ENCODE data around the gene CLCNKB. TPM values are rescaled to one million over a fixed set of nuclear protein-coding genes. Genes with fewer than 3 reads are reported as not detected.

The CLCNKB gene
- total RNA-seq, 1 donor from 2014 or later = 0.64 TPM

GRCh38 chr1:16081636-16082035 lies 38.1 kb downstream of the CLCNKB start:
- H3K9me3 Mint-ChIP-seq (ENCODE audit: unreplicated experiment) = no peaks in the 10 kb centered on the region
- Histone ChIP-seq H2AFZ (ENCODE audit: low read depth, low read length) (no peak overlapping the region), H3K9ac (ENCODE audit: low read length) (no peak overlapping the region), H3K4me3 (ENCODE audit: insufficient read depth, low read depth, low read length) (no peak overlapping the region), H4K20me1 (ENCODE audit: insufficient read depth, low read length) (no peaks in the 10 kb centered on the region), H3K4me2 (ENCODE audit: low read length) (no peak overlapping the region), H3K27ac (ENCODE audit: low read depth, low read length) (no peak overlapping the region), H3K4me1 (ENCODE audit: insufficient read depth, low read length) (peaks cover 13% of the 10 kb centered on the region), H3K79me2 (ENCODE audit: insufficient read depth, low read length) (no peaks in the 10 kb centered on the region), H3K9me3 (ENCODE audit: insufficient read depth, low read depth, low read length) (no peaks in the 10 kb centered on the region), H3K27me3 (ENCODE audit: insufficient read depth, low read length) (no peaks in the 10 kb centered on the region), H3K36me3 (ENCODE audit: insufficient read depth, low read length) (no peaks in the 10 kb centered on the region)
- FAIRE-seq (no peak), DNase-seq (ENCODE audit: low read depth) (no peak)
- no peaks in the 10 kb centered on the region for H3K36me3 Mint-ChIP-seq (ENCODE audit: low read depth, unreplicated experiment)
- no peak for TF ChIP-seq CTCF (IDR thresholded peaks at IDR 0.05; ENCODE audit: insufficient read depth, low read depth, low read length)
- no peak for TF ChIP-seq EZH2 (IDR thresholded peaks at IDR 0.05; ENCODE audit: insufficient read depth, low read length)
- H3K27me3 Mint-ChIP-seq (ENCODE audit: low read depth, unreplicated experiment) = peaks cover 10% of the 10 kb centered on the region
- H3K27ac Mint-ChIP-seq (ENCODE audit: unreplicated experiment) = no peak overlapping the region
- no peaks in the 10 kb centered on the region for H3K4me1 Mint-ChIP-seq (ENCODE audit: low read depth, unreplicated experiment)
- no peak overlapping the region for H3K4me3 Mint-ChIP-seq (ENCODE audit: unreplicated experiment)

DNA sequence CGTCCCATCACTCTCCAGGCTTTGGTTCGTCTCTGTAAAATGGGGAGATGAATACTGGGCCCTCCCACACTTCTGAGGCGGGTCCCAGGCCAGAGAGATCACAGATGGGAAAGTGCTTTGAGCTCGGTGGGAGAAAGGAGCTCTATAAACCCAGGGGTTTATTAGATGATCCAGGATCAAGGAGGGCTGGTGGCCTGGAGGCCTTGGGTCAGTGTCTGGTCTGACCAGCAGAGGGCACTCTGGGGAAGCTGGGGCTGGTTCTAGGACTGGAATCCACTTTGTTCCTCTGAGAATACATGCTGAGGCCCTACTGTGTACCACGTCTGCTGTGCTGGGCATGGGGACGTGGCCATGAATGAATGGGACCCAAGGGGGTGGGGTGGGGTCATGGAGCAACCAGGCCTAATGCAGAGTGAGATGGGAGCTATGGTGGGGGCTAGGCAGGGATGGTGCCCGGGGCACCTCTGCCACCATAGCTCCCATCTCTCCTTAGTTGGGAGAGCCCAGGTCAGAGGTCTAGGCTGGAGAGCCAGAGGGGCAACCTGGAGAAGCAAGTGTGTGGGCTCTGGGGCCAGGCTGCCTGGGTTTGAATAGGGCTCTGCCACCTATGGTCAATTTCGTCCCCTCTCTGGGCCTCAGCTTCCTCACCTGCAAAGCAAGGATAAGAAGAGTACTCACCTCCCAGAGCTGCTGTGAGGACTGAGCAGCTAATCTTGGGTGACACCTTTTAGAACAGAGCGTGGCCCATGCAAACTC lies 38.9 kb downstream of the CLCNKB start:
- no peak for FAIRE-seq
- no peaks in the 10 kb centered on the region for H3K9me3 Mint-ChIP-seq (ENCODE audit: unreplicated experiment)
- H3K27ac ChIP-seq (ENCODE audit: low read depth, low read length) = no peak overlapping the region
- H2AFZ ChIP-seq (ENCODE audit: low read depth, low read length) = no peak overlapping the region
- peak overlapping the region; percentile 53 for H3K27ac Mint-ChIP-seq (ENCODE audit: unreplicated experiment)
- peaks cover 5% of the 10 kb centered on the region for H3K27me3 Mint-ChIP-seq (ENCODE audit: low read depth, unreplicated experiment)
- H3K4me1 Mint-ChIP-seq (ENCODE audit: low read depth, unreplicated experiment) = no peaks in the 10 kb centered on the region
- H3K36me3 Mint-ChIP-seq (ENCODE audit: low read depth, unreplicated experiment) = no peaks in the 10 kb centered on the region
- TF ChIP-seq CTCF (IDR thresholded peaks at IDR 0.05; ENCODE audit: insufficient read depth, low read depth, low read length) (peak; percentile 85), EZH2 (IDR thresholded peaks at IDR 0.05; ENCODE audit: insufficient read depth, low read length) (no peak)
- peak overlapping the region; percentile 64 for H3K4me3 Mint-ChIP-seq (ENCODE audit: unreplicated experiment)
- H3K4me2 ChIP-seq (ENCODE audit: low read length) = no peak overlapping the region
- H3K36me3 ChIP-seq (ENCODE audit: insufficient read depth, low read length) = no peaks in the 10 kb centered on the region
- no peak overlapping the region for H3K9ac ChIP-seq (ENCODE audit: low read length)
- no peaks in the 10 kb centered on the region for H3K79me2 ChIP-seq (ENCODE audit: insufficient read depth, low read length)
- H4K20me1 ChIP-seq (ENCODE audit: insufficient read depth, low read length) = no peaks in the 10 kb centered on the region
- H3K4me3 ChIP-seq (ENCODE audit: insufficient read depth, low read depth, low read length) = no peak overlapping the region
- peaks cover 5% of the 10 kb centered on the region for H3K4me1 ChIP-seq (ENCODE audit: insufficient read depth, low read length)
- no peaks in the 10 kb centered on the region for H3K27me3 ChIP-seq (ENCODE audit: insufficient read depth, low read length)
- DNase-seq (ENCODE audit: low read depth) = peak; percentile 21
- no peaks in the 10 kb centered on the region for H3K9me3 ChIP-seq (ENCODE audit: insufficient read depth, low read depth, low read length)

DNA sequence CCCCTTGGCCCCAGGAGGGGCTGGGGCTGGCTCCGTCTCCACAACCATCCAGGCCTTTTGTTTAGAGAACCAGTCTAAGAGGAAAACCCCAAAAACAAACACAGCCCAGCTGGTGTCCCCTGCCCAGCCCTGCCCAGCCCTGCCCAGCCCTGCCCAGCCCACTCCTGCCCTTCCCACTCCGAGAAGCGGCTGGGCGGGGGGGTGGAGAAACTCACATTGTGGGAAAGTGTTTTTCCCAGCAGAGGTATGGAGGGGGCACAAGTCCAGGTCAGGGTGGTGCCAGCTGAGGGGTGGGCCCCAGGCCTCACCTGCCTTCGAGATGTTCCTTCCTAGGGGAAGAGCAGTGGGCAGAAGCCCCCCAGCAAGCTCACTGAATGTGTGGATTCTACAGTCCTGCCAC lies 39.9 kb downstream of the CLCNKB start:
- H3K4me2 ChIP-seq (ENCODE audit: low read length) = no peak overlapping the region
- no peak overlapping the region for H2AFZ ChIP-seq (ENCODE audit: low read depth, low read length)
- H3K4me1 Mint-ChIP-seq (ENCODE audit: low read depth, unreplicated experiment) = no peaks in the 10 kb centered on the region
- TF ChIP-seq EZH2 (IDR thresholded peaks at IDR 0.05; ENCODE audit: insufficient read depth, low read length) (no peak), CTCF (IDR thresholded peaks at IDR 0.05; ENCODE audit: insufficient read depth, low read depth, low read length) (no peak)
- H3K36me3 Mint-ChIP-seq (ENCODE audit: low read depth, unreplicated experiment) = no peaks in the 10 kb centered on the region
- H3K4me3 Mint-ChIP-seq (ENCODE audit: unreplicated experiment) = no peak overlapping the region
- no peaks in the 10 kb centered on the region for H3K27me3 ChIP-seq (ENCODE audit: insufficient read depth, low read length)
- H3K4me3 ChIP-seq (ENCODE audit: insufficient read depth, low read depth, low read length) = no peak overlapping the region
- no peaks in the 10 kb centered on the region for H3K36me3 ChIP-seq (ENCODE audit: insufficient read depth, low read length)
- DNase-seq (ENCODE audit: low read depth) = no peak
- H3K9me3 Mint-ChIP-seq (ENCODE audit: unreplicated experiment) = no peaks in the 10 kb centered on the region
- H3K27ac Mint-ChIP-seq (ENCODE audit: unreplicated experiment) = no peak overlapping the region
- peaks cover 8% of the 10 kb centered on the region for H3K27me3 Mint-ChIP-seq (ENCODE audit: low read depth, unreplicated experiment)
- no peaks in the 10 kb centered on the region for H3K9me3 ChIP-seq (ENCODE audit: insufficient read depth, low read depth, low read length)
- no peak for FAIRE-seq
- H3K9ac ChIP-seq (ENCODE audit: low read length) = no peak overlapping the region
- no peaks in the 10 kb centered on the region for H4K20me1 ChIP-seq (ENCODE audit: insufficient read depth, low read length)
- H3K27ac ChIP-seq (ENCODE audit: low read depth, low read length) = no peak overlapping the region
- peaks cover 9% of the 10 kb centered on the region for H3K4me1 ChIP-seq (ENCODE audit: insufficient read depth, low read length)
- no peaks in the 10 kb centered on the region for H3K79me2 ChIP-seq (ENCODE audit: insufficient read depth, low read length)
